Neural progenitor cell (in vitro differentiated cells): ENCODE data around the gene STEAP1B.
"Not testable (repeated sequence)": the region's sequence is repeated elsewhere in the genome, so short reads cannot be mapped to it uniquely, and the experiment has no call there.

Experiments used
- CTCF ChIP-seq: fragments of 200-600 bp; sonication (generic); IDR thresholded peaks from 2 replicates; pipeline ENCODE4 v1.5.1; 2017; ENCODE audit warnings: antibody characterized with exemption, mild to moderate bottlenecking
- EZH2 ChIP-seq: fragments of 200-600 bp; sonication (generic); IDR thresholded peaks from 2 replicates; pipeline ENCODE4 v1.6.1; 2017; ENCODE audit warnings: antibody characterized with exemption, mild to moderate bottlenecking, moderate library complexity
- EZH2phosphoT487 ChIP-seq: fragments of 200-600 bp; sonication (generic); IDR thresholded peaks from 2 replicates; pipeline ENCODE4 v1.6.1; 2017; ENCODE audit warnings: antibody characterized with exemption

- not testable (repeated sequence) for TF ChIP-seq EZH2, EZH2phosphoT487
- peak; percentile 15 for TF ChIP-seq CTCF
These were observed 23.7 kb upstream of the STEAP1B start for GRCh38 chr7:22523478-22524352.
